ENCODE data around the gene KCNH5. TPM values are rescaled to one million over a fixed set of nuclear protein-coding genes. Genes with fewer than 3 reads are reported as not detected.

The KCNH5 gene
- total RNA-seq, 3 donors from 2014 or later (not counting 1 experiment from before 2014, with no cell fraction given), result not detected

- H3K27me3 Mint-ChIP-seq (ENCODE audit: low read depth in 2 of 2), result no peaks in the 10 kb centered on the region
- H3K27me3 ChIP-seq (ENCODE audit: control insufficient read depth, insufficient read depth, low read length), result no peaks in the 10 kb centered on the region
- DNase-seq (no peak), ATAC-seq (no peak)
- H3K27ac ChIP-seq (ENCODE audit: low read length), result no peak overlapping the region
- WGBS (ENCODE audit: insufficient coverage), result no CpG with 5 or more reads among the region's 1 CpG
- H3K4me3 ChIP-seq (ENCODE audit: low read length), result no peak overlapping the region
- H3K36me3 ChIP-seq (ENCODE audit: control insufficient read depth, insufficient read depth, low read length), result no peaks in the 10 kb centered on the region
- H3K4me1 Mint-ChIP-seq, result no peaks in the 10 kb centered on the region
- no peaks in the 10 kb centered on the region for H3K4me1 ChIP-seq (ENCODE audit: control insufficient read depth, insufficient read depth, low read length)
- no peak overlapping the region for H3K27ac Mint-ChIP-seq
- no peaks in the 10 kb centered on the region for H3K36me3 Mint-ChIP-seq
- H3K9me3 ChIP-seq (ENCODE audit: control insufficient read depth, insufficient read depth, low read length), result no peaks in the 10 kb centered on the region
- TF ChIP-seq CTCF (IDR thresholded peaks at IDR 0.05), result no peak
- intact Hi-C loops (cut with micrococcal nuclease), result no loop called here
- peaks cover 6 to 10% of the 10 kb centered on the region in 2 donors for H3K9me3 Mint-ChIP-seq
- H3K4me3 Mint-ChIP-seq, result no peak overlapping the region
Measured at GRCh38 chr14:62819931-62820330, 225.3 kb downstream of the KCNH5 start.

- intact Hi-C loops (cut with micrococcal nuclease), result no loop called here
- Mint-ChIP-seq H3K4me3 (no peak overlapping the region), H3K27me3 (ENCODE audit: low read depth in 2 of 2) (no peaks in the 10 kb centered on the region), H3K9me3 (peaks cover 6% of the 10 kb centered on the region in 2 donors), H3K4me1 (no peaks in the 10 kb centered on the region), H3K36me3 (no peaks in the 10 kb centered on the region), H3K27ac (no peak overlapping the region)
- no peak for TF ChIP-seq CTCF (IDR thresholded peaks at IDR 0.05)
- 97% methylated on average over 3 of the region's 4 CpGs for WGBS (ENCODE audit: insufficient coverage)
- Histone ChIP-seq H3K4me3 (ENCODE audit: low read length) (no peak overlapping the region), H3K27me3 (ENCODE audit: control insufficient read depth, insufficient read depth, low read length) (no peaks in the 10 kb centered on the region), H3K9me3 (ENCODE audit: control insufficient read depth, insufficient read depth, low read length) (no peaks in the 10 kb centered on the region), H3K27ac (ENCODE audit: low read length) (no peak overlapping the region), H3K36me3 (ENCODE audit: control insufficient read depth, insufficient read depth, low read length) (no peaks in the 10 kb centered on the region), H3K4me1 (ENCODE audit: control insufficient read depth, insufficient read depth, low read length) (no peaks in the 10 kb centered on the region)
- no peak for ATAC-seq
- DNase-seq, result no peak
Measured at GRCh38 chr14:62807636-62808035, 237.6 kb downstream of the KCNH5 start.

- Histone ChIP-seq H3K36me3 (ENCODE audit: control insufficient read depth, insufficient read depth, low read length) (no peaks in the 10 kb centered on the region), H3K27me3 (ENCODE audit: control insufficient read depth, insufficient read depth, low read length) (no peaks in the 10 kb centered on the region), H3K27ac (ENCODE audit: low read length) (no peak overlapping the region), H3K4me3 (ENCODE audit: low read length) (no peak overlapping the region), H3K4me1 (ENCODE audit: control insufficient read depth, insufficient read depth, low read length) (no peaks in the 10 kb centered on the region), H3K9me3 (ENCODE audit: control insufficient read depth, insufficient read depth, low read length) (peaks cover 2% of the 10 kb centered on the region)
- no peak for TF ChIP-seq CTCF (IDR thresholded peaks at IDR 0.05)
- intact Hi-C loops (cut with micrococcal nuclease), result no loop called here
- Mint-ChIP-seq H3K4me1 (no peaks in the 10 kb centered on the region), H3K27ac (no peak overlapping the region), H3K9me3 (peaks cover 9 to 15% of the 10 kb centered on the region in 2 donors), H3K4me3 (no peak overlapping the region), H3K36me3 (no peaks in the 10 kb centered on the region), H3K27me3 (ENCODE audit: low read depth in 2 of 2) (no peaks in the 10 kb centered on the region)
- ATAC-seq (no peak), DNase-seq (no peak)
- no CpG with 5 or more reads among the region's 3 CpGs for WGBS (ENCODE audit: insufficient coverage)
Measured at GRCh38 chr14:62800577-62800976, 244.7 kb downstream of the KCNH5 start.

- Mint-ChIP-seq H3K36me3 (no peaks in the 10 kb centered on the region), H3K4me1 (no peaks in the 10 kb centered on the region), H3K4me3 (no peak overlapping the region), H3K9me3 (peaks cover 14% of the 10 kb centered on the region in 2 donors), H3K27ac (no peak overlapping the region), H3K27me3 (ENCODE audit: low read depth in 2 of 2) (no peaks in the 10 kb centered on the region)
- Histone ChIP-seq H3K4me3 (ENCODE audit: low read length) (no peak overlapping the region), H3K9me3 (ENCODE audit: control insufficient read depth, insufficient read depth, low read length) (peaks cover 2% of the 10 kb centered on the region), H3K27me3 (ENCODE audit: control insufficient read depth, insufficient read depth, low read length) (no peaks in the 10 kb centered on the region), H3K27ac (ENCODE audit: low read length) (no peak overlapping the region), H3K36me3 (ENCODE audit: control insufficient read depth, insufficient read depth, low read length) (no peaks in the 10 kb centered on the region), H3K4me1 (ENCODE audit: control insufficient read depth, insufficient read depth, low read length) (no peaks in the 10 kb centered on the region)
- intact Hi-C loops (cut with micrococcal nuclease), result no loop called here
- DNase-seq, result no peak
- no peak for ATAC-seq
- no peak for TF ChIP-seq CTCF (IDR thresholded peaks at IDR 0.05)
- 96% methylated on average over 3 of the region's 3 CpGs for WGBS (ENCODE audit: insufficient coverage)
Measured at GRCh38 chr14:62796431-62796830, 248.8 kb downstream of the KCNH5 start.
